ENCODE results near the gene MYZAP. TPM values are rescaled to one million over a fixed set of nuclear protein-coding genes. Genes with fewer than 3 reads are reported as not detected.
A peak's percentile ranks its signal among the peaks of the same experiment; 100 is the strongest.

The MYZAP gene
- total and polyA plus RNA-seq, 7 donors, result 2.0 to 24.8 (median 3.6) TPM

GRCh38 chr15:57547243-57547755 lies 44.4 kb upstream of the MYZAP start:
- Histone ChIP-seq H3K27ac (no peak overlapping the region), H3K36me3 (ENCODE audit: insufficient read depth in 1 of 2, low read depth in 1 of 2) (no peaks in the 10 kb centered on the region), H3K27me3 (ENCODE audit: insufficient read depth in 3 of 3, low read length in 2 of 3) (no peaks in the 10 kb centered on the region), H3K4me3 (no peak overlapping the region), H3K9me3 (no peaks in the 10 kb centered on the region), H3K4me1 (peaks cover 16% of the 10 kb centered on the region)
- TF ChIP-seq CTCF (IDR thresholded peaks at IDR 0.05), result no peak
- ATAC-seq (no peak), DNase-seq (no peak)
- intact Hi-C loops (cut with DNase I), result no loop called here
- 78 to 80% (median 79%) methylated on average over 11 of the region's 11 CpGs for WGBS, 3 donors

DNA sequence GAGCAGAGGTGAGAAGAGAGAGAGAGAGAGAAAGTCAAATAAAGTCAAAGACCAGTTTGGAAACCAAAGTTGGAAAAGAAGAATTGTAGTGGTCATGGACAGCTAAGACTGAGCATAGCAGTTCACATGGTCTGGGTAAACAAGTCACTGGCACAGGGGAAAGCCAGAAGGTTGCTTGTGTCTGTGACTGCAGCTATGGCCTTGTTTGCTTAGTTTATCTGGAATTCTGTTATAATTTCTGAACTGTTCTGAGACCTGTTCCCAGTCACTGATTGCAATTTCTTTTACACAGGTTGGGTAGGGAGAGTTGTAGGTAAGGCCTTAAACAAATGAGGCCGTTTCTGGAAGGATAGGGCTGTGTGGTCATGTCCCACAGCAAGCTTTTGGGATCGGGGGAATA lies 43.4 kb upstream of the MYZAP start:
- 87 to 94% (median 91%) methylated on average over 2 of the region's 2 CpGs for WGBS, 3 donors
- TF ChIP-seq CTCF (IDR thresholded peaks at IDR 0.05), result no peak
- H3K27ac ChIP-seq, result no peak overlapping the region
- no peaks in the 10 kb centered on the region for H3K27me3 ChIP-seq (ENCODE audit: insufficient read depth in 3 of 3, low read length in 2 of 3)
- H3K9me3 ChIP-seq, result no peaks in the 10 kb centered on the region
- DNase-seq (no peak), ATAC-seq (no peak)
- H3K4me3 ChIP-seq, result no peak overlapping the region
- peaks cover 16% of the 10 kb centered on the region for H3K4me1 ChIP-seq
- no peaks in the 10 kb centered on the region for H3K36me3 ChIP-seq (ENCODE audit: insufficient read depth in 1 of 2, low read depth in 1 of 2)
- intact Hi-C loops (cut with DNase I), result no loop called here

DNA sequence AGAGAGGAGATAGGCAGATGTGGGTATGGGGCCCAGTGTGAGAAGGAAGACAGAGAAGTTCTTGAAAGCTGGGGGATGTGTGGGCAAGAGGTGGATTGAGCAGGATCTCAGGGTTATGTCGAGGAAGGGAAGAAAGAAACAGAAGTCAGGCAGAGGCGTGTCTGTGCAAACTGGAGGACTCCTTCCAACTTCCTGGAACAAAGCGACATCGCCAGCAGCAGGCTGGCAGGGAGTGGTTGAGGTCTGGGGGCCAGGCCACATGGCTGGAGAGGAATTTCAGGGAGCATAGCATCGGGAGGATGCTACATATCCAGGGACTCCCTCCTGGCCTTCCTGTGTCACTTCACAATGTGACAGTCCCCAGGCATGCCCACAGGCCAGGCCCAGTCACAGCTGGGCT lies 42.9 kb upstream of the MYZAP start:
- DNase-seq (no peak), ATAC-seq (peak in 1 of 4 donors; percentile 1)
- no peaks in the 10 kb centered on the region for H3K27me3 ChIP-seq (ENCODE audit: insufficient read depth in 3 of 3, low read length in 2 of 3)
- H3K4me3 ChIP-seq, result no peak overlapping the region
- 74 to 87% (median 78%) methylated on average over 5 of the region's 5 CpGs for WGBS, 3 donors
- intact Hi-C loops (cut with DNase I), result no loop called here
- no peaks in the 10 kb centered on the region for H3K9me3 ChIP-seq
- H3K27ac ChIP-seq, result no peak overlapping the region
- TF ChIP-seq CTCF (IDR thresholded peaks at IDR 0.05), result no peak
- H3K36me3 ChIP-seq (ENCODE audit: insufficient read depth in 1 of 2, low read depth in 1 of 2), result no peaks in the 10 kb centered on the region
- H3K4me1 ChIP-seq, result peaks cover 16% of the 10 kb centered on the region

DNA sequence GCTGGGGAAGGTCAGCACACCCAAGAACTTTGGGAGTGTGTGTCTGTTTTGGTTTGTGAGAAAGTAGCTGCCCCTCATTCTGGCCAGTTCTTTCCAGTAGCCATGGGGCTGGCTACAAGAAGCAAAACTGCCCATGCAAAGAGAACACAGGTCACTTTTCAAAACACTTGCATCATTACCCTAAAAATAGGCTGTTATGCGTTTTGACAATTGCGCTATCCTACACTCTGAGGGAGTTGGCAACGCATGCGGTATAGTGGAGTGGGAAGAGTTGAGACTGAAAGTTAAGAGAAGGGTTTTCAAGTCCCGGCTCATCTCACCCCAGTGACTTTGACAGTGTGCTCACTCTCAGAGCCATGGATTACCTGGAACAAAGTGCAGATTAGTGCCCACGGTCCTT lies 41.8 kb upstream of the MYZAP start:
- peak overlapping the region; percentile 73 for H3K27ac ChIP-seq
- ATAC-seq (peak; percentile 84 to 95 (median 92)), DNase-seq (no peak)
- TF ChIP-seq CTCF (IDR thresholded peaks at IDR 0.05), result no peak
- no peaks in the 10 kb centered on the region for H3K27me3 ChIP-seq (ENCODE audit: insufficient read depth in 3 of 3, low read length in 2 of 3)
- H3K4me3 ChIP-seq, result peak overlapping the region; percentile 4
- no peaks in the 10 kb centered on the region for H3K36me3 ChIP-seq (ENCODE audit: insufficient read depth in 1 of 2, low read depth in 1 of 2)
- H3K4me1 ChIP-seq, result peaks cover 19% of the 10 kb centered on the region
- WGBS, 3 donors, result 34 to 77% (median 52%) methylated on average over 6 of the region's 6 CpGs
- intact Hi-C loops (cut with DNase I), result no loop called here
- H3K9me3 ChIP-seq, result no peaks in the 10 kb centered on the region

- Histone ChIP-seq H3K27me3 (ENCODE audit: insufficient read depth in 3 of 3, low read length in 2 of 3) (no peaks in the 10 kb centered on the region), H3K27ac (peak overlapping the region; percentile 73), H3K9me3 (no peaks in the 10 kb centered on the region), H3K36me3 (ENCODE audit: insufficient read depth in 1 of 2, low read depth in 1 of 2) (no peaks in the 10 kb centered on the region), H3K4me1 (peaks cover 23% of the 10 kb centered on the region), H3K4me3 (no peak overlapping the region)
- intact Hi-C loops (cut with DNase I), result no loop called here
- peak in 1 of 4 donors; percentile 40 for ATAC-seq
- DNase-seq, result peak in 1 of 2 donors; percentile 40
- no peak for TF ChIP-seq CTCF (IDR thresholded peaks at IDR 0.05)
- 40 to 57% (median 57%) methylated on average over 4 of the region's 4 CpGs for WGBS, 3 donors
Observed at GRCh38 chr15:57550640-57551039, 41.1 kb upstream of the MYZAP start.
